GM12878 (cell line): ENCODE measurements around the gene RABGGTB. TPM values are rescaled to one million over a fixed set of nuclear protein-coding genes. Genes with fewer than 3 reads are reported as not detected.
"Not testable (repeated sequence)": the region's sequence is repeated elsewhere in the genome, so short reads cannot be mapped to it uniquely, and the experiment has no call there.

ENCODE experiments used
- ATAC-seq: fragments of 200-7000 bp; cut with Tn5 transposase; 3 replicates; pipeline ENCODE4 v1.9.1; 2020; ENCODE audit warnings: mild to moderate bottlenecking, moderate library complexity
- BruUV-seq: library from RNA; stranded (reverse); fragments of 400-500 nt; replicated peaks from 2 replicates; lab custom pipeline; 2021; lab: Mats Ljungman, UMichigan
- CTCF ChIA-PET: fragments of 300-600 bp; sonication (Branson Sonifier 250); formaldehyde crosslinking; extraction: SDS; loops from one replicate; lab custom pipeline; 2021; ENCODE audit warnings: inconsistent platforms; lab: Yijun Ruan, JAX
- POLR2A ChIA-PET: fragments of 350-600 bp; formaldehyde crosslinking; extraction: SDS; loops from one replicate; lab custom pipeline; 2021; ENCODE audit warnings: inconsistent platforms; lab: Charles Lee
- RAD21 ChIA-PET: fragments of 300-600 bp; sonication (Branson Sonifier 250); formaldehyde crosslinking; loops from one replicate; lab custom pipeline; 2023; ENCODE audit warnings: antibody characterized with exemption; ENCODE audit not compliant: unreplicated experiment; lab: Charles Lee
- SMC1A ChIA-PET: fragments of 300-600 bp; sonication (Branson Sonifier 250); formaldehyde crosslinking; loops from one replicate; lab custom pipeline; 2023; ENCODE audit not compliant: unreplicated experiment, uncharacterized antibody; lab: Charles Lee
- DNase-seq: peaks from one replicate; pipeline ENCODE4 v3.0.0-alpha.2; 2011; ENCODE audit warnings: low read depth, low spot score
- FAIRE-seq: peaks from 3 replicates; lab custom pipeline; 2011; peaks lifted over from hg19 to GRCh38; lab: Jason Lieb, UNC
- H2AFZ ChIP-seq: 2 replicates; pipeline ENCODE4 v1.6.0; 2011; ENCODE audit warnings: low read depth, low read length, control low read depth; ENCODE audit not compliant: control insufficient read depth
- H3K27ac ChIP-seq: 2 replicates; pipeline ENCODE4 v1.5.1; 2011; ENCODE audit warnings: control low read depth; ENCODE audit not compliant: control insufficient read depth, insufficient read depth
- H3K27me3 ChIP-seq, 2 experiments: replicated peaks in 1 of 2; 2 replicates each; pipeline versions ENCODE4 v1.6.0 to v1.6.1; 2011; ENCODE audit warnings: low read length in 1 of 2; ENCODE audit not compliant: control insufficient read depth in 2 of 2, insufficient read depth in 2 of 2
- H3K36me3 ChIP-seq, 2 experiments: 2 replicates each; pipeline ENCODE4 v1.5.1; 2011; ENCODE audit warnings: low read length in 1 of 2; ENCODE audit not compliant: control insufficient read depth in 2 of 2, insufficient read depth in 2 of 2
- H3K4me1 ChIP-seq: 2 replicates; pipeline ENCODE4 v1.6.1; 2011; ENCODE audit warnings: mild to moderate bottlenecking, low read length, moderate library complexity, mixed read lengths; ENCODE audit not compliant: control insufficient read depth, insufficient read depth
- H3K4me2 ChIP-seq: 2 replicates; pipeline ENCODE4 v1.6.0; 2011; ENCODE audit warnings: control low read depth; ENCODE audit not compliant: control insufficient read depth, insufficient read depth
- H3K4me3 ChIP-seq: fragments of 200-600 bp; sonication (generic); 2 replicates; pipeline ENCODE4 v1.5.1; 2016
- H3K79me2 ChIP-seq: 2 replicates; pipeline ENCODE4 v1.6.0; 2011; ENCODE audit warnings: low read length; ENCODE audit not compliant: control insufficient read depth, insufficient read depth
- H3K9ac ChIP-seq: 2 replicates; pipeline ENCODE4 v1.8.0; 2011; ENCODE audit warnings: low read length, control low read depth, mixed read lengths; ENCODE audit not compliant: control insufficient read depth, insufficient read depth
- H3K9me3 ChIP-seq: replicated peaks from 3 replicates; pipeline ENCODE4 v1.5.1; 2011; ENCODE audit warnings: mild to moderate bottlenecking, low read length; ENCODE audit not compliant: control insufficient read depth, insufficient read depth
- H4K20me1 ChIP-seq: 2 replicates; pipeline ENCODE4 v1.6.0; 2011; ENCODE audit not compliant: control insufficient read depth, insufficient read depth
- BHLHE40 ChIP-seq, 2 experiments: fragments of 450-650 bp in 1 of 2; IDR thresholded peaks; 2 replicates each; pipeline ENCODE4 v1.6.1; 2011 to 2017; ENCODE audit warnings: low read depth in 2 of 2, borderline replicate concordance in 1 of 2, improper control_type of control experiment in 1 of 2, low read length in 1 of 2, mild to moderate bottlenecking in 1 of 2
- FOXM1 ChIP-seq: IDR thresholded peaks from 2 replicates; pipeline ENCODE4 v1.6.1; 2012; ENCODE audit warnings: low read depth, mild to moderate bottlenecking, inconsistent platforms, low read length, moderate library complexity
- SUPT20H ChIP-seq: IDR thresholded peaks from 2 replicates; pipeline ENCODE4 v1.6.1; 2011; ENCODE audit warnings: low read depth, mild to moderate bottlenecking, low read length, moderate library complexity, borderline replicate concordance; ENCODE audit not compliant: control insufficient read depth
- ZBTB4 ChIP-seq: fragments of 450-650 bp; formaldehyde crosslinking; IDR thresholded peaks from 2 replicates; pipeline ENCODE4 v1.4.0; 2022; ENCODE audit warnings: mild to moderate bottlenecking, moderate library complexity
- WGBS: methylation state at CpG from one replicate; pipeline ENCODE4 v1.1.6; 2016; ENCODE audit warnings: low lambda C conversion rate; ENCODE audit not compliant: insufficient replicate concordance, insufficient coverage; ENCODE audit errors: missing lambda C conversion rate; 5-methylcytosine and 5-hydroxymethylcytosine counted together
- in situ Hi-C: fragments of 300-500 bp; cut with MboI; formaldehyde crosslinking; loops from 9 replicates; pipeline ENCODE4 v1.14.3; 2018; ENCODE audit warnings: mixed read lengths
- intact Hi-C: fragments of 100-400 bp; cut with micrococcal nuclease; formaldehyde crosslinking; loops from one replicate; pipeline ENCODE4 v1.14.2; 2022; ENCODE audit not compliant: unreplicated experiment
- polyA plus RNA-seq, 11 experiments: library from polyadenylated mRNA; depleted of rRNA in 4 of 11; unstranded in 6 of 11; stranded (reverse) in 5 of 11; fragments of >200 nt; fragmentation: Nextera tagmentation in 4 of 11; fragmentation: Illumina TruSeq in 1 of 11; extraction: Ambion mirVana in 4 of 11; extraction: Trizol in 1 of 11; gene quantifications; 1 replicate in 1 of 11; 2 replicates in 10 of 11; pipeline versions ENCODE4 v1.2.1 to v1.2.3, GENCODE V29; 2011 to 2016; ENCODE audit warnings: inconsistent platforms in 2 of 11, missing spikeins in 2 of 11, low read depth in 1 of 11
- total RNA-seq, 4 experiments: library from RNA; depleted of rRNA in 3 of 4; stranded (reverse); fragments of >200 nt in 3 of 4; fragmentation: Illumina TruSeq in 1 of 4; extraction: Trizol in 1 of 4; gene quantifications; 2 replicates each; pipeline versions ENCODE4 v1.2.1 to v1.2.3, GENCODE V29; 2013 to 2021

RABGGTB gene
- total and polyA plus RNA-seq, 10 of the 15 experiments (the other 5 are each of a cell fraction or from before 2014, with no cell fraction given): 50.5 to 213 (median 157) TPM

DNA sequence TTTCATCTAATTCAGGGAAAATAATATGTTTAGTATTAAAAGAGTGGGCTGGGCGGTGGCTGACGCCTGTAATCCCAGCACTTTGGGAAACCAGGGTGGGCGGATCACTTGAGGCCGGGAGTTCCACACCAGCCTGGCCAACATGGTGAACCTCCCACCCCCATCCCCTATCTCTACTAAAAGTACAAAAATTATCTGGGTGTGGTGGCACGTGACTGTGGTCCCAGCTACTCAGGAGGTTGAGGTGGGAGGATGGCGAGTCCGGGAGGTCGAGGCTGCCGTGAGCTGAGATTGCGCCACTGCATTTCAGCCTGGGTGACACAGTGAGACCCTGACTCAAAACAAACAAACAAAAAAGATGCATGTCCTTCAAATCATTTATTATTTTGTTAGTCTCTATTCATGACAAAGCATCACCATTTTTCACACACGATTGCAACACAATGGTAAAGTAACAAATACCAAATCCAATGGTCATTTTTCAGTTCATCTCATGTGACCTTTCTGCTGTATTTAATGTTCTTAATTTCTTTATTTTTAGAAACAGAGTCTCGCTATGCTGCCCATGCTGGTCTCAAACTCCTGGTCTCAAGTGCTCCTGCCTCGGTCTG is 11.7 kb downstream of the RABGGTB start:
- DNase-seq: no peak
- Histone ChIP-seq H3K9ac (no peak overlapping the region), H4K20me1 (peaks cover 3% of the 10 kb centered on the region; the same call in 1 of the 2 replicates), H3K27me3 (no peaks in the 10 kb centered on the region), H3K4me2 (no peak overlapping the region), H3K4me1 (no peaks in the 10 kb centered on the region), H3K4me3 (no peak overlapping the region), H3K27ac (no peak overlapping the region), H3K36me3 (peaks cover 4 to 27% of the 10 kb centered on the region in 2 experiments), H3K9me3 (no peaks in the 10 kb centered on the region), H3K79me2 (peaks cover 9% of the 10 kb centered on the region), H2AFZ (no peak overlapping the region)
- SMC1A ChIA-PET: no interaction called here
- POLR2A ChIA-PET: interaction anchor here (0.6 kb wide), 1 partner anchor 71 kb away, joined by 8 read pairs; no protein-coding TSS in a partner anchor
- intact Hi-C loops: no loop called here
- no peak for ATAC-seq
- RAD21 ChIA-PET: no interaction called here
- in situ Hi-C loops: no loop called here
- WGBS: 88% methylated on average over 13 of the region's 13 CpGs
- CTCF ChIA-PET: interaction anchor here (0.6 kb wide), 1 partner anchor 24 kb away, joined by 3 read pairs; no protein-coding TSS in a partner anchor
- no peak for FAIRE-seq
- TF ChIP-seq FOXM1: no peak
- no peak for TF ChIP-seq ZBTB4 (CRISPR knock-in tag)
- 0 out of 4 replicates have a peak, but pooled peaks of 1 of the 2 experiments have one; percentile 16 for TF ChIP-seq BHLHE40 (IDR thresholded peaks at IDR 0.05; ENCODE audit: borderline replicate concordance in 1 of 2, low read depth in 2 of 2, low read length in 1 of 2)
- TF ChIP-seq SUPT20H: no peak
- BruUV-seq: no TSS peak

GRCh38 chr1:75801480-75801879 is 15.4 kb downstream of the RABGGTB start:
- H3K36me3 ChIP-seq, H3K9ac ChIP-seq, FAIRE-seq, H3K79me2 ChIP-seq, in situ Hi-C loops, intact Hi-C loops, H2AFZ ChIP-seq, H3K27me3 ChIP-seq, H3K27ac ChIP-seq, H3K4me1 ChIP-seq, H4K20me1 ChIP-seq, RAD21 ChIA-PET, H3K4me2 ChIP-seq, BruUV-seq, H3K4me3 ChIP-seq, DNase-seq, ATAC-seq, POLR2A ChIA-PET, H3K9me3 ChIP-seq: not testable (repeated sequence)
- ChIA-PET SMC1A (interaction anchor here (0.9 to 2.0 kb wide), 2 partner anchors 12 to 351 kb away, joined by 3 to 6 read pairs; no protein-coding TSS in a partner anchor), CTCF (interaction anchor here (1.6 kb wide), 1 partner anchor 15 kb away, joined by 4 read pairs; no protein-coding TSS in a partner anchor)
- WGBS: 100% methylated on average over 2 of the region's 2 CpGs
